GM21576 (cell line): ENCODE measurements around the gene ADGRV1.

Experiments
- ATAC-seq: cut with Tn5 transposase; IDR thresholded peaks from one replicate; pipeline ENCODE4 v1.9.1; 2021; ENCODE audit warnings: mild to moderate bottlenecking, moderate library complexity; ENCODE audit not compliant: unreplicated experiment

ADGRV1 gene

DNA sequence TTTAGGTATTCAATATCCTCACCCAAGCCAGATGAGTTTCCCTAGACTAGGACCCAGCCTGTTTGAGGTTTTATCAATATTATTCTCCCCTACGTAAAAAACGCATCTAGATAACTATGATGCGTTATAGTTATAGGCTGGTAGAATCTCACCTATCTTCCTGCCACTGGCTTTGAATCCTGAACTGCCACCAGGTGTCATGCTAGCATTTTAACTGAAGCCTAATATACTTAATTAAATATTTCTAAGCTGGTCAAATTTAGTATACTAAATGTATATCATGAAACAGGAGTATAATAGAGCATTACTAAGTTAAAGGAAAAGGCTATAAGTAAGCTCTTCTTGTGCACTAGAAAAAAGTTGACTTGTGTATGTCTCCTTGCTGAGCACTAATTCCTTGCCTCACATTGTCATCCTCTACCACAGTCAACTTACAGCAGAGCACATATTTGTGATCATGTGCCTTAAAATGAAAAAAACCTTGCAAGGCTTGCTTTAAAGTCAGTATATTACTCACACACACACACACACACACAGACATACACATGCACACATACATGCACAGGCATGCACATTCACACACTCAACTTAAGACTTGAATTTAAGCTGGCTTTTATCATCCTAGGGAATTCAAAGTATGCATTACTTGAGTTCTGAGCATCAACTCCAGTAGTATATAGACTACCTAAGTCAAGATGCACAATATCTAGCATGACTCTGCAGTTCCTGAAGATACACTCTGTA, 303.4 kb downstream of the ADGRV1 start:
- ATAC-seq: no peak

DNA sequence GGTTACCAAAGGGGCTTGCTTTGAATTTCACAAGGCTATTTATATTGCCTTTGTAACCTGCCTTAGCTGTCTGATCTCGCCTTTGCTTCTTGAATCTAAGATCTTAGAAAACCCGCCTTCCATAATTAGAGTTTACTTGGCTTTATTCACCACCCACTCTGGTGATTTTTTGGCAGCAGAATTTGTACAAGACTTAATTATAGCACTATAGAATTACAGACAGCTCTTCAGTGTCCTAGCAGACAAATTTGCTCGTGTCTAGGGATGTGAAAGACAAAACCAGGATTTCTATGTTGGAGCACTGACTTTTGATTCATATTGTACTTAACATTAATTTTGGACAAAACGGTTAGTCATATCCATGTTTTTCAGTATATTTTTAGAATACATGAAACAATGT, 306.6 kb downstream of the ADGRV1 start:
- no peak for ATAC-seq

DNA sequence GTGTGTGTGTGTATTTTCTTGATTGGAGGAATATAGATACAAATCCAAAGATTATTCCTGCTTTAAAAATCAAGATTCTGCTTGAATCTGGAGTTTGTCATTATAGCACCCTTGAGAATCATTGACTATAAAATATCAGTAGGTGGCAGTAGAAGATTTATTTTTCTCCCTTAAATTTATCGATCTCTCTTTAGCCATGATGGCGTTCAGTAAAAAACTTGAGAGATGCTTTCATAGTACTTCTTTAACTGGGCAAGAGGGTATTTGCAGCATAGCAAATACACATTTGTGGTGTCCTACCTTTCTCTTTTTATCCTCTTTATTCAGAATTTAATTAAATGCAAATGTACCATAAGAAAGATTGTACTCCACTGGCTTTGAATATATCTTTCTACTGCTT, 307.7 kb downstream of the ADGRV1 start:
- ATAC-seq: no peak

DNA sequence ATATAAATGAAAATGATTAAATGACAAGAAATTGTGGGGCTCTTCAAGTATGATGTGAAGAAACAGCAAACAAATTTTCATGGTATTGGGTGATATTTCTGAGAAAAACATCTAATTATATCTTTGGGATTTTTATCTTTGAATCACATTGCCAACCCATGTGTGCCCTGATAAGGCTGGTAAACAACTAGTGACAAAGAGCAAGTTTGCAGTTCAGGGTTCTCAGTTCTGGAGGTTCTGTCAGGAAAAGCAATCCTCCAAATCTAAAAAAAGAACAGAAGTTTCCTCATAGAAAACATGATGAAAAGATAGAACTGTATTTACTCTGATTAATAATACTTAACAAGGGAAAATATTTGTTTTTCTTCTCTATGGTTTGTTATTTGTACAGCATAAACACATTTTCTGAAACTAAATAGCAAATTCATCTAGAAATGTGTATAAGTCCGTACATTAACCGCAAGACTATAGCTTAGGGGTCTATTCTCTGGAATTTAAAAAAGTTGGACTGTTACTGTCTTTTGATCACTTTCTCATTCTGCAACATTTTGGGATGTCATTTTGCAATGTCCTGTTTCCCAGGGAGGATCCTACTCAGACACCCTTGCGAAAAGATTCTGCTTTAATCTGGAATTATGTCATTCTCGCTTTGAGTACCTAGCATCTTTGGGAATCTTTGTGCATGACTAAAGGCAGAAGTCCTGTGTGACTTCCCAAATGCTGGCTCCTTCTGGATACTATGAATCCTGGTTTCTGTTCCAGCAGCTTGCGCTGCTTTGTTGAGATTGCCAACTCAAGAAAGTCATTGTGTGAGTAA, 308.5 kb downstream of the ADGRV1 start:
- no peak for ATAC-seq

DNA sequence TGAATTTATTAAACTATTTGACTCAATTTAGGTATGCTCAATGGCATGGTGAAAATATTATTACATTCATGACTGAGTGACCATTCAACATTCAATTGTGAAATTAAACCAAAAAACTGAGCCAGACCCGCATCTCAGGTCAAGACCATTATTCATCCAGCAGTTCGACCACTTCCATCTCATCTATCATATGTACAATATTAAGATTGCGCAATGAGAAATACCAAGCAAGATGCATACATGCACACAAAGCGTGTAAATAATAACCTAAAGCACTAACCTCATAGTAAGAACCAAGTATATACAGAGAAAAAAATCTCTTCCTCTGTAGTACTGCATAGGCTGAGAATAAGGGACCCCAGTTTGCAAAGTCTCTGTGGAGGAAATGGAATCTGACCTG, 310.2 kb downstream of the ADGRV1 start:
- ATAC-seq: no peak

- no peak for ATAC-seq
Measured at GRCh38 chr5:90871391-90871991, 312.9 kb downstream of the ADGRV1 start.

DNA sequence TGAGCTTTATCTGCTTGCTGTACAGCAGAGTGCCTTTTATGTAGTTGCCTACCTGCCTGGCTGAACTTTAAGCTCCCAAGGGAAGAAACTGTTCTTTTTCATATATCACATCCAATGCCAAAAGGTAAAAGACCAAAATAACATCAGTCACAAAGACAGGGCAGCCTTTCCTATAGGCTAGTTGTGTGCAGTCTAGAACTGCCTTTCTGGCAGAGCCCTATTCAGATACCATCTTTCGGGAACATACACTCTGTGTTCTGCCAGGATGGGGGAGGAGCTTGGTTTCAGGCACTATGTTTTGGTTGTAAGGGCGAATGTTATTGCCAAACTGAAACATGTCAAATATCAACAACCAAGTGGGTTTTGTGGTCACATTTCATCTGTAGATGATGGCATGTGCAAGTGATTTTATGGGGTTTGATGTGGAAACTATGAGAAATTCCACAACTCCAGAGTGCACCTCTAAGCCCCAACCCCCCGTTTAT, 314.5 kb downstream of the ADGRV1 start:
- no peak for ATAC-seq

DNA sequence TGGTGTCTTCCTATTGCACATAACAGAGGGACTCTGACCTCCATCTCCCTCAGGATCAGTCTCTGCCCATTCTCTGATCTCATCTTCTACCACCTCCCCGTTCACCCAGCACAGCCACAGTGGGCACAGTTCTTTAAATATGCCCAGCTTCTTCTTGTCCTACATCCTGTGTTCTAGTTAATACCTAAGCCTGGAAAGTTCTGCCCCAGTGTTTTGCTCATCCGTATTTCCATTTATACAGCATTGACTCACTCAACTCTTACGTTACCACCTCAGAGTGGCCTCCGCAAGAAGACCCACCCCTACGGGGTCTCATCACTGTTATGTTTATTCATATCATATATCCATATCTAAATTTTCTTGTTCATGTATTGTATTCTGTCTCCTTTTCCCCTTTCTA, 315.5 kb downstream of the ADGRV1 start:
- ATAC-seq: no peak

GRCh38 chr5:90875456-90875855, 316.9 kb downstream of the ADGRV1 start:
- ATAC-seq: no peak

DNA sequence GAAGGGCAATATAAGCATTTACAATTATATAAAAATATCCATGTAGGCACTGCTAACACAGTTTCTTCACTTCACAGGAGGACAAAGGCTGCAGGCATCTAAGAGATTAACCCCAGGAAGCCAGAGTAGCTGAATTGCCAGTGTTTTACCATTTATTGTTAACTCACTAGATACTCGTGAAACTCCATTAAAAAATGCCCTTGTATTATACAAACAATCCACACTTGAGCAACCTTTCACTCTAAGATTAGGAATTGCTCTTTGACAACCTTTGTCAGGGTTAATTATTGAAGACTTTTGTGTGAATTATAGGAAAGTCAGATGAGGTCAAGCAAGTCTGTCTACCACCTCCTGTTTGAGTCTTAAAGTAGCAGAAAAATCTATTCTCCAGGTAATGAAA, 317.8 kb downstream of the ADGRV1 start:
- no peak for ATAC-seq

GRCh38 chr5:90877049-90877448, 318.5 kb downstream of the ADGRV1 start:
- ATAC-seq: no peak

- no peak for ATAC-seq
Measured at GRCh38 chr5:90878081-90878480, 319.5 kb downstream of the ADGRV1 start.

GRCh38 chr5:90878549-90879196, 320.1 kb downstream of the ADGRV1 start:
- ATAC-seq: no peak

DNA sequence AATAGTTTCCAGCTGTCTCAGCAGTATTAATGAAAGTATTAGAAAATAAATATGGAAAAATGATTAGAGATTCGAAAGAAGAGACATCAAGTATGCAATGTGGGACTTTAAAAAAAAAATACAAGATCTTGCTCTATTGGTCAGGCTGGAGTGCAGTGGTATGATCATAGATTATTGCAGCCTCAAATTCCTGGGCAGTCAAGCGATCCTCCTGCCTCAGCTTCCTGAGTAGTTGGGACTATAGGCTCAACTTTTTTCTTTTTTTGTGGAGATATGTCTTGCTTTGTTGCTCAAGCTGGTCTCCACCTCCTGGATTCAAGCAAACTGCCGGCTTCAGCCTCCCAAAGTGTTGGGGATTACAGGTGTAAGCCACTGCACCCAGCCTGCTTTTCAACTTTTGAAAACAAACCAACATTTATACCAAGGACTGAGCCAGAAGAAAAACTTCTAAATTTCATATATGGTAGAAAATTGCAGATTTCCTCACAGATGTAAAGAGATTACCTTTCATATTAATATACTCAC, 323.1 kb downstream of the ADGRV1 start:
- no peak for ATAC-seq

GRCh38 chr5:90882448-90882847, 323.9 kb downstream of the ADGRV1 start:
- no peak for ATAC-seq

DNA sequence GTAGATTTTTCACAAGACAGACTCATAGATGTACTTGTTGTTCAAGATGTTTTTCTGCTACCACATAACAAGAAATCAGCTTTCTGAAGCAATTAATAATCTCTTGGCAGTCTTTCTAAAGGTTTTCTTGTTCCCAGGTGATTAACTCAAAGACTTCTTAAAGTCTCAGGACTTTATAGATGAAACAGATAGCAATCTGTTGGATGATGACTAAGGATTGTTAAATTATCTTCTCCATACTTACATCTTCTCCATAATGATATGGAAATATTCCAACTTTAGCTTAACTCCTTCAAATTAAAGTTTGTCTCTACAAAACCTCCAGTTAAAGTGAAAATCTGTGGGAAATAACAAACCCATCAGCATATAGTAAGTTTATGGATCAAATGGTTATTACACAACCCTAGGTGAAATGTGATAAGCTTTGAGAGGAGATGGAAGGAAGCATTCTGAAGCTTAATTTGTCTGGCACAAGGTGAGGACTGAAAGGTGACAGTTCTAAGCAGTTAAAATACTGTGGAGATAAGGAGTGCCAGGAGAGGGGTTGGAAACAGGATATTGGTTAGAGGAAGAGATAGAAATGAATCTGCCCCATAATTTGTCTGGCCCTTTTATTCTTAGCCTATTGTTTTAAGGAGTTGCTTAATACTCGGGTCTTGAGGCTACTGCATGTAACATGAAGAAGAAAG, 326.7 kb downstream of the ADGRV1 start:
- ATAC-seq: no peak

DNA sequence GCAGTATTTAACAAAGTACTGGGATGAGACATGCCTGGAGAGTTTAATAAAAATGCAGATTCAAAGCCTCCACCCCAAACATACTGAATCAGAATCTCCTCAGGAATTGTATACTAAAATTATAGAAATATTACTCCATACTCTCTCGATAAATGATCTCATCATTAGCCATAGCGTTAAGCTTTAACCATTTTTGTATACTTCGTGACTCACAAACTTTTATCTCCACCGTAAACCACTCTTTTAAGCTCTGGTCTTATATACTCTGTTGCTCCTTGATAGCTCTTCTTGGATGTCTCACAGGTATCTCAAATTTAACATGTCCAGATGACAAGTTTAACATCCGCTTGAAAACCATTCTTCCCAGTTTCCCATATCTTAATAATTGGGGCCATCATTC, 327.8 kb downstream of the ADGRV1 start:
- ATAC-seq: no peak

GRCh38 chr5:90888511-90889324, 330.1 kb downstream of the ADGRV1 start:
- ATAC-seq: no peak

DNA sequence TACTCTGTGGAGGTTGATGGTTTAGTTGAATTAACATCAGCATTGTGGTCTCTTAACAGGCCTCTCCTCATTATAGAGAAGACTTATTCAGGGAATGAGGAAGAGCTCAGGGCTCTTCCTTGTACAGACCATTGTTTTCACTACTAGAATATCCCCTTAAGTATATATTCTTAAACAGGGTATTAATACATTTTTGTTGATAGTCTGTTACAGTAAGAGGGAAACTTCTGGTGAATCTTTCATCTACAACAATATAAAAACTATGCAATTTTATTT, 330.7 kb downstream of the ADGRV1 start:
- no peak for ATAC-seq

DNA sequence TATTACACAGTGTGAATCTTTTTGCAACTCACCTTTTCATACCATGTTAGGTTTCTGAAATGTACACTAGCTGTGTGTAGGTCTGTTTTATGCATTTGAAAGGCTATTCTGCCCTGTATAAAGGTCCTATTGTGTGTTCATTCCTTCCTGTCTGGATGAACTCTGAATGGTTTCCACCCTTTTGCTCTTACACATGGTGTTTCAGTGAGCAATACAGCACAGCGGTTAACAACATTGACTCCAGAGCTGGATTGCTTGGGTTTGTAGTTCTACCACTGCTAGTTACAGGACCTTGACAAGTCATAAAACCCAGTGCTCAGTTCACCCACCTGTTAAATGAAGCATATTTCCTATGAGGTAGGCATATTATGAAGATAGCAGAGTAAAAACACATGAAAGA, 331.6 kb downstream of the ADGRV1 start:
- ATAC-seq: no peak
